Stimulated activated CD4-positive, alpha-beta T cell treated with anti-CD3 and anti-CD28 coated beads, Interleukin-1b, Interleukin-23, amount 100 ng/mL, for 1 hour (primary cell): ENCODE data around the gene CDK17.
"Not testable (repeated sequence)": the region's sequence is repeated elsewhere in the genome, so short reads cannot be mapped to it uniquely, and the experiment has no call there.

Experiments
- DNase-seq, 2 donors: peaks; one replicate each; pipeline ENCODE4 v3.0.0-alpha.2; 2020; ENCODE audit warnings: low read depth in 2 of 2

CDK17 gene

GRCh38 chr12:96354844-96355534 lies 45.2 kb downstream of the CDK17 start:
- no peak for DNase-seq

DNA sequence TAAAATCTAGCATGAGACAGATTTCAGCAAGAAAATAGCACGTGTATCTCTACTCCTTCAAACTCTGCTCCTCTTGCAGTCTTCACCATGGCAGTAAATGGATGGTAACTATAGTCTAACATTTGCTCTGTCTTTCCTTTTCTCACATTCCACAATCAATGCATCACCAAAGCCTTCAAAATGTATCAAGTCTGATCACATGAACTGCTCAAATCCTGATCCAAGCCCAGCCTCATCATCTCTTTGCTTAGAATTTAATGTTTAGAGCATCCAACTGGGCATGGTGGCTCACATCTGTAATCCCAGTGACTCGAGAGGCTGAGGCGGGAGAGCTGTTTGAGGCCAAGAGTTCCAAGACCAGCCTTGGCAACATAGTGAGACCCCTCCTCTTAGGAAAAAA lies 45.9 kb downstream of the CDK17 start:
- DNase-seq: no peak

GRCh38 chr12:96352161-96352835 lies 47.9 kb downstream of the CDK17 start:
- no peak for DNase-seq

DNA sequence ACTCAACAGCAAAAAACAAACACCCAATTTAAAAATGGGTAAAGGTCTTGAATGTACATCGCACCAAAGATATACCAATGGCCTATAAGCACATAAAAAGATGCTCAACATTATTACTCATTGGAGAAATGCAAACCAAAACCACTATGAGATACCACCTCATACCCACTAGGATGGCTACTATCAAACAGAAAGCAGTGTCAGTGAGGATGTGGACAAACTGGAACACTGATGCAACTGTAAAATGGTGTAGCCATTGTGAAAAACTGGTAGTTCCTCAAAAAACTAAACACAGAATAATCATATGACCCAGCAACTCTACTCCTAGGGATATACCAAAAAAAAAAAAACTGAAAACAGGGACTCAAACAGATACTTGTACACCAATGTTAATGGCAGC lies 49.3 kb downstream of the CDK17 start:
- no peak for DNase-seq

- no peak for DNase-seq
These were observed 53.0 kb downstream of the CDK17 start for GRCh38 chr12:96347130-96347699.

- not testable (repeated sequence) for DNase-seq
These were observed 53.5 kb downstream of the CDK17 start for GRCh38 chr12:96346716-96347115.

DNA sequence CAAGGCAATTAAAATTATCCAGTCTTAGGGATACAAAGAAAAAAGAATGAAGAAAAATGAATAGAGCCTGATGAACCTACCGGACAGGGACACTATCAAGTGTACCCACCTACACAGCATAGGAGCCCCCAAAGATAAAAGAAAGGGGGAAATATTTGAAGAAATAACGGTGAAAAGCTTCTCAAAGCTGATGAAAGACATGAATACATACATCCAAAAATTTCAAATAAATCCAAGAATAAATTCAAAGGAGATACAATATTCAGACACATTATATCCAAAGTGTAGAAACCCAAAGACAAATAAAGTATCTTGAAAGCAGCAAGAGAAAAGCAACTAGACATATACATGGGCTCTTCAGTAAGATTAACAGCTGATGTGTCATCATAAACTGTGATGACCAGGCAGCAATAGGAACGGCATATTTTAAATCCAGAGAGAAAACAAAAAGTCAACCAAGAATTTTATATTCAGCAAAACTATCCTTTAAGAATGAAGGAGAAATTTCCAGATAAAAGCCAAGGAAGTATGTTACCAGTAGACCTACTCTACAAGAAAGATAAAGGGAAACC lies 56.0 kb downstream of the CDK17 start:
- DNase-seq: no peak

DNA sequence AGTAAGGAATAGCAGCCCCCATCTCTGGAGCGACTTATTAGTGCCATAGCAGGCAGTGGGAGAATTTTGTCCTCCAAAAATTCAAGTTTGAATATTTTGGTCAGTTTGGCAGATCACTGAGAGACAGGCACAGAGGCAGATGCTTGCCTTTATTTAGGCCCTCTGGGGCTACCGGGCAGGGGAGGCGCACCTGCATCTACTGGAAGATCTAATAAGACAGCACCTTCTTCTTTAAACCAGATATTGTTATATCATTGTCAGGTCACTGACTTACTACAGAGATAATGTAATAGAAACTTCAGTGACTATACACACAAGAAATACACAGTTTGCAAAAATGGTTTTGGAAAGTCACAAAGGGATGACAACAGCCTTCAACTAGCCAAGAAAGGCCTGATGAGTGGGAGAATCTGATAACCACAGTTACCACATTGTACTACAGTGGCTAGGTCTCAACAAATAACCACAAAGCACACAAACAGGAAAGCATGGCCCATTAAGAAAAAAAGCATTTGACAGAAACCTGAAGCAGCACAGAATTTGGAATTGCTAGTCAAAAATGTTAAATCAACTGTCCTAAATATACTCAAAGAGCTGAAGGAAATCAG lies 56.8 kb downstream of the CDK17 start:
- no peak for DNase-seq

DNA sequence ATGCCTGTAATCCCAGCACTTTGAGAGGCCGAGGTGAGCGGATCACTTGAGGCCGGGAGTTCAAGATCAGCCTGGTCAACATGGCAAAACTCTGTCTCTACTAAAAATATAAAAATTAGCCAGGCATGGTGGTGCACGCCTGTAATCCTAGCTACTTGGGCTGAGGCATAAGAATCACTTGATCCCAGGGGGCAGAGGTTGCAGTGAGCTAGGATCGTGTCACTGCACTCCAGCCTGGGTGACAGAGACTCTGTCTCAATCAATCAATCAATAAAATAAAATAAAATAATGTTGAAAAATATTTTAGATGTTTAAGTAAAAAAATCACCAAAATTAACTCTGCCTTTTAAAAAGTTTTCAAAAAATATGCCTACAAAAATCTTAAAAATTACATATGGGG lies 60.6 kb downstream of the CDK17 start:
- DNase-seq: not testable (repeated sequence)

GRCh38 chr12:96338852-96339471 lies 61.3 kb downstream of the CDK17 start:
- DNase-seq: no peak

DNA sequence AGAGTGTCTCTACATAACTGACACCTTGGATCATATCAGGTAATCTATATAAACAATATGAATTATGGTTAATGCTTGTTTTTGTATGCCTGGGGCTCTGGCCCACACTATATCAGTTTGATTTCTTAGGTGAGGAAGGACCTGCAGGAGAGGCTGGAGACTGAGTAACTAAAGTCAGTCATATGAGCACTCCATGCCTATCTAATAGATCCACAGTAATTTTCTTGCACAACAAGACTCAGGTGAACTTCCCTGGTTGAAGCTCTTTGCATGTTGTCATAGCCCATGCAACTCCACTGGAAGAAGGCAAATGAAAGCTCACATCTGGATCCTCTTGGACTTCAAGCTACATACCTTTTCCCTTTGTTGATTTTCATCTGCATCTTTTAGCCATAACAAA lies 62.3 kb downstream of the CDK17 start:
- no peak for DNase-seq

DNA sequence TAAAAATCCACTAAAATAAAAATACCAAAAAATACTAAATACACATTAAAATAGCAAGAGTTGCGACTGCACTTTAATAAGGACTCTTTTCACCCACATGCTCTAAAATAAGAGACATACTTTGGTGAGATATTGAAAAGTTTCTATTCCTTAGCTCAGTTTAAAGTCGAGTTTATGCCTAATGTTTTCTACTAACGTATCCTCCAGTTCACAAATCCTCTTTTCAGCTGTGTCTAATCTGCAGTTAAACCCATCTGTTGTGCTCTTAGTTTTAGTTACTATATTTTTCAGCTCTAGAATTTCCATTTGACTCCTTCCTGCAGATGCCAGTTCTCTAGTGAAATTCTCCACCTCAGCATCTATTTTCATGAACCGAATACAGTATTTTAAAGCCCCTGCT lies 63.8 kb downstream of the CDK17 start:
- DNase-seq: no peak

DNA sequence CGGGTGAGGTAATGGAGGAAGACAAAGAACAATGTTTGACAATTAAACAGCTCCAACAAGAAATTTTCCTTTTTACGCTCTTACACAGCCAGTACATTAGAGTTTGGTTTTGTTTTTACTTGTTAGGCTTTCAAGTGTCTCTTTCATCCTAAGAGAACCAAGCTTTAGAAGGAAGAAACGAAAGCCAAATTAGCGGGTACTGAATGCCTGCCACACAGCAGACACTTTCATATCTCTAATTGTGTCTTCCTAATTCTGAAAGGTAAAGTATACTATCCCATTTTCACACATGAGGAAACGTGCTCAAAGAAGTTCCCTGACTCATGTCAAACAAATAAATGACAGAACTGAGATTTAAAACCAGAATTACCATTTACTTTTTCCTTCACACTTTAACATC lies 65.0 kb downstream of the CDK17 start:
- DNase-seq: no peak

DNA sequence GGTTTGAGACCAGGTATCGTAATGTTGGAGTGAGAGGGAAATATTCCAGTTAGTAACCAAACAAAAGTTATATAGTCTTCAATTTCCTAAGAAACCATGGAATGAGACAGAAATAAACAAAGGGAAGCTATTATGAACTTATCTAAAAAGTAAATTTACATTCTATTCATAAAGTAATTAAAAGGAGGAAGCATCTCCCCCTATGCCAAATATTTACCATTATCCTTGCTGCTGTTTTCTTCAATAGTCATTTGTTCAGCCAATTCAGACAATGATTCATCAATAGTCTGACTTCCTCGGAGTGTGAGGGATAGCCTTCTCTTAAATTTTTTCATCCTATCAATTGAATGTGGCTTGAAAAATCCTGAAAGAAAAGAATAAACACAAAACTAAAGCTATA lies 65.7 kb downstream of the CDK17 start:
- no peak for DNase-seq

GRCh38 chr12:96329545-96329944 lies 70.7 kb downstream of the CDK17 start:
- no peak for DNase-seq

- no peak for DNase-seq
These were observed 71.2 kb downstream of the CDK17 start for GRCh38 chr12:96329018-96329417.

DNA sequence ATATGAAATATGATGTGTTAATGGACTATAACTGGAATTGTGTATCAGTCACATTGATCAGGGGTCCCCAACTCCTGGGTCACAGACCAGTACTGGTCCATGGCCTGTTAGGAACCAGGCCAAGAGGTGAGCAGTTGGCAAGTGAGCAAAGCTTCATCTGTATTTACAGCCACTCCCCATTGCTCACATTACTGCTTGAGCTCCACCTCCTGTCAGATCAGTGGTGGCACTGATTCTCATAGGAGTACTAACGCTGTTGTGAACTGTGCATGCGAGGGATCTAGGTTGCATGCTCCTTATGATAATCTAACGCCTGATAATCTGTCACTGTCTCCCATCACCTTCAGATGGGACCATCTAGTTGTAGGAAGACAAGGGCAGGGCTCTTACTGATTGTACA lies 72.3 kb downstream of the CDK17 start:
- DNase-seq: no peak

- no peak for DNase-seq
These were observed 72.9 kb downstream of the CDK17 start for GRCh38 chr12:96327346-96327745.

DNA sequence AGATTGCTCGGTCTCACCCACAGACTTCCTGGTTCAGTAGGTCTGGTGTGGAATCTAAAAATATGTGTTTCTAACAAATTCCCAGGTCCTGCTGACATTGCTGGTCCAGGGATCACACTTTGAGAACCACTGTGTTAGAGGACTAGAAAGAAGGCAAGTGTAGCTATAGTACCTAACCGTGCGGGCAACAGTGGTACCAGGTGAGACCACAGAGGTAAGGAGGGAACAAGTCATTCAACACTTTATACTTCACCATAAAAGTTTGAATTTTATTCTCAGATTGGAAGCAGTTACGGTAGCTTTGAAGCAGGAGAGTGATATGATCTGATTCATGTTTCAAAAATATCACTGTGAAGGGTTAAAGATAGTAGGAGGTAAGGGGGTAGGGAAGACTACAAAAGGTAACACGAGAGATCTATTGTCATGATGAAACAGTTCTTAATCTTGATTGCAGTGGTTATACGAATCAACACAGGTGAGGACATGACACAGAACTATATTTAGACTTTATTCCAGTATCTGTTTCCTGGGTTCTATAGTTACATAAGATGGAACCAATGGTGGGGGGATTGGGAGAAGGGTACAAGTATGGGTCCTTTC lies 73.5 kb downstream of the CDK17 start:
- no peak for DNase-seq

DNA sequence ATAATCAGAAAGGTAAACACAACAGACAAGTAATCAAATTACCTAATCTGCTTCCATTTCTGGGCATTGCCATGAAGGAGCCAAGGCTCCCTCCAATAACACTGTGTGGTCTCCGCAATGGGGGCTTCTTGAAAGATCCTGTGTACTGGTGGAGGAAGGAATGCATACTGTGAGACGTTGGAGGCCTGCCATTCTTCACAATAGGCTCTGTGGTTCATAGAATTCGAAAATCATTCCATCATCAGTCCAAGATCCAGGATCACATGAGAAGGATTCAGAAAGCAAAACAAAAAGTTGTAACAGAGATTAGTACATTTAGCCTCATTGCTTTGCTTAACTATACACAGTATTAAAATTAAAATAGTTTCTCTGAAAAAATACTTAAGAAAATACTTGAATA lies 76.3 kb downstream of the CDK17 start:
- no peak for DNase-seq

DNA sequence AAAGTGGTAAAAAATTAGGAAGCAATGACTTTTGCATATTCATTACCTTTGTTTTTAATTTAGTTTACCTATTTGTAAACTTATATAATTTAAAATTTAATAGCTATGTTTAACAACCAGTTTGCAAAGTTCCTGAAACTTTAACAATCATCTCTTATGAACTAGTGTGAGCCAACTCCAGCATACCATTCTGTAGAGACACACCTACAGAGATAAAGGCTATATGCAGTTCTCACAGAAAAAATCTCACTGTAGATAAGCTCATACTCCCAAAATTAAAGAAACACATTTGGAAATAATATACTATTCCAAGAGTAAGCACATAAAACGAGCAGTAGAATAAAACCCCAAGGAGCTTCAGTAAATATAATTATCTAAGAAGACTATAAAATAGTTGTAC lies 77.5 kb downstream of the CDK17 start:
- DNase-seq: no peak

DNA sequence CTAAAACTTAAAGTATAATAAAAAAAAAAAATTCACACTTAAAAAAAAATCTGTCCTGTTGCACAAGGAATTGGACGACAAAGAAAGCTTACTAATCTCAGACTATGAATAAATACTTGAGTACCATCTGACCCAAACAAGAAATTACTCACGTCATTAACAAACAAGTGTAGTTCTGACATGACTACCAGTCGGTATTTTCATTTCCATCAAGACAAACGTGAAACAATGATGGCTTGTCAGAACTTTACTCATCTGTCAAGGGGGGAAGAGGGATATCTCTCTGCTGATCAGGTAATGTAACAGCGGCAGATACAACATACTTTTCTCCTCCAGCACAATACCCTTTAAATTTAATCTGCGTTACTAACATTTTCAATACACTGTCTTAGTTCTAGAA lies 78.3 kb downstream of the CDK17 start:
- no peak for DNase-seq
